ENCODE results near the gene GPC5.

The GPC5 gene

GRCh38 chr13:91719033-91719432, 320.6 kb downstream of the GPC5 start:
- no peak for DNase-seq (ENCODE audit: extremely low read depth, low read depth)
- TF ChIP-seq, protein P1, sequence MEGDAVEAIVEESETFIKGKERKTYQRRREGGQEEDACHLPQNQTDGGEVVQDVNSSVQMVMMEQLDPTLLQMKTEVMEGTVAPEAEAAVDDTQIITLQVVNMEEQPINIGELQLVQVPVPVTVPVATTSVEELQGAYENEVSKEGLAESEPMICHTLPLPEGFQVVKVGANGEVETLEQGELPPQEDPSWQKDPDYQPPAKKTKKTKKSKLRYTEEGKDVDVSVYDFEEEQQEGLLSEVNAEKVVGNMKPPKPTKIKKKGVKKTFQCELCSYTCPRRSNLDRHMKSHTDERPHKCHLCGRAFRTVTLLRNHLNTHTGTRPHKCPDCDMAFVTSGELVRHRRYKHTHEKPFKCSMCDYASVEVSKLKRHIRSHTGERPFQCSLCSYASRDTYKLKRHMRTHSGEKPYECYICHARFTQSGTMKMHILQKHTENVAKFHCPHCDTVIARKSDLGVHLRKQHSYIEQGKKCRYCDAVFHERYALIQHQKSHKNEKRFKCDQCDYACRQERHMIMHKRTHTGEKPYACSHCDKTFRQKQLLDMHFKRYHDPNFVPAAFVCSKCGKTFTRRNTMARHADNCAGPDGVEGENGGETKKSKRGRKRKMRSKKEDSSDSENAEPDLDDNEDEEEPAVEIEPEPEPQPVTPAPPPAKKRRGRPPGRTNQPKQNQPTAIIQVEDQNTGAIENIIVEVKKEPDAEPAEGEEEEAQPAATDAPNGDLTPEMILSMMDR (IDR thresholded peaks at IDR 0.05; ENCODE audit: low read depth, low read length), result no peak

- no peak for DNase-seq (ENCODE audit: extremely low read depth, low read depth)
- TF ChIP-seq, protein P1 (IDR thresholded peaks at IDR 0.05; ENCODE audit: low read depth, low read length), result no peak
Measured at GRCh38 chr13:91721413-91721812, 323.0 kb downstream of the GPC5 start.

DNA sequence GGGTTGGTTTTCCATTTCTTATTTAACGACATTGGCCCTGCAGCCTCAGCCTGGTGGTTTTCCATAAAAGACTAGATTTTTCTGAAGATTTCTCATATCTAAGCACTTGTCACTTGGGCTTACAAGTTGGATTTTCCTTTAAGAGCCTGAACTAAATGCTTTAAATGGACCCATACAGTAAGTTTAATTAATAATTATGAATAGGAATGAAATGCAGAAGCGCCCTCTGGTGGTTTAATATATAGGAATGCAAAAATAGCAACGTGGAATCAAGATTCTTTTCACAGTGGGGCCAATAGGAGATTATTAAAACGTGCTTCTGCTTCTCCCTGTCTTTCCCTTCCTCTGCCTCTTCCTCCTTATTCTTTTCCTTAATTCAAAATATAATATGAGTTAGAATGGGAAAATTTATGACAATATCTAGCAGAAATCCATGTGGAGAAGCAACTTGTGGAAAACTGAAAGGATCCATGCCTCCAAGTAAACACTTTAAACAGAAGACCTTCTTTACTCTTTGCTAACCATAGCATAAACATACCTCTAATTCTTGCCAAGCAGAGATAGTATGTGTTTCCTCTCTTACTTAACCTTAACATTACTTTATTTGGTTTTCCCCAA, 324.0 kb downstream of the GPC5 start:
- TF ChIP-seq, protein P1 (IDR thresholded peaks at IDR 0.05; ENCODE audit: low read depth, low read length), result peak; percentile 12
- no peak for DNase-seq (ENCODE audit: extremely low read depth, low read depth)

- TF ChIP-seq, protein P1 (IDR thresholded peaks at IDR 0.05; ENCODE audit: low read depth, low read length), result no peak
- DNase-seq (ENCODE audit: extremely low read depth, low read depth), result no peak
Measured at GRCh38 chr13:91724591-91724990, 326.2 kb downstream of the GPC5 start.

GRCh38 chr13:91725646-91726045, 327.2 kb downstream of the GPC5 start:
- TF ChIP-seq, protein P1 (IDR thresholded peaks at IDR 0.05; ENCODE audit: low read depth, low read length), result no peak
- DNase-seq (ENCODE audit: extremely low read depth, low read depth), result no peak

DNA sequence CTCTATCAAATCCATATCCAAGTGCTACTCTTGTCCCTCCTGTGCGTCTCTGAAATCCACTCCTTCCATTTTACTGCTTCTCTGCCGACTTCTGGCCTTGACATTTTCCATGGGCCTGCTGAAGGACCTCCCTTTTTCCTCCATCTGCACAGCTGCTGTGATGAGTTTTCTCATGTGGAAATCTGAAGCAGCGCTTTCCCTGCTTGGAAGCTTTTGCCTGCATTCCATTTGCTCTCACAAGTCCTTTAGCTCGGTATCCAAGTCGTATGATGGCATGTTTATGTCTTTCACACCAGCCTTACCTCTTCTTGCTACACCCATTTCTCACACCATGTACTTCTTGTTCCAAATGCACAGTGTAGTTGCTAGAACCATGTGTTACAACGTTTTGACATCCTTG, 328.2 kb downstream of the GPC5 start:
- TF ChIP-seq, protein P1 (IDR thresholded peaks at IDR 0.05; ENCODE audit: low read depth, low read length), result no peak
- no peak for DNase-seq (ENCODE audit: extremely low read depth, low read depth)

DNA sequence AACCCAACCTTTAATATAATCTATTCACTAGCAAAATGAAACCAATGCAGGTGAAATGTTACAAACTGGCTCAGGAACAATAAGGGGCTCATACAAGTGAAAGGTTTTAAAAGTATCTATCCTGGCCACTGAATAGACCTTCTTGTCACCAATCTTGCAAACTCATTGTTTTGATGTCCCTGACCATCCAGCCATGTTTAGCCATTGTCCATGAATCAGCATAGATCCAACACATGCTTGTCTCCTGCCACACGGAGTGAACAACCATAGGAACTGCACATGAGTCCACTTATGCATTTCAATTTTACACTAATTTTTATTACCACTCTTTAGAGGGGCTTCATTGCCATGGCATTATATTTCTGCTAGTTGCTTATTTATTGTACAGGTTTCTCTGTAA, 331.4 kb downstream of the GPC5 start:
- no peak for DNase-seq (ENCODE audit: extremely low read depth, low read depth)
- TF ChIP-seq, protein P1 (IDR thresholded peaks at IDR 0.05; ENCODE audit: low read depth, low read length), result no peak

Data from AG09319 (cell line).